IMR-90 (cell line): Measurements from ENCODE around the gene MOV10L1. TPM values are rescaled to one million over a fixed set of nuclear protein-coding genes. Genes with fewer than 3 reads are reported as not detected.
A peak's percentile ranks its signal among the peaks of the same experiment; 100 is the strongest.

Source experiments
- ATAC-seq: fragments of 200-7000 bp; cut with Tn5 transposase; 2 replicates; pipeline ENCODE4 v1.9.1; 2020; ENCODE audit warnings: low read depth, mild to moderate bottlenecking, moderate library complexity
- BruUV-seq: library from RNA; stranded (reverse); fragments of 400-500 nt; replicated peaks from 2 replicates; lab custom pipeline; 2021; lab: Mats Ljungman, UMichigan
- CTCF ChIA-PET: fragments of 300-600 bp; formaldehyde crosslinking; extraction: SDS; loops from one replicate; lab custom pipeline; 2021; ENCODE audit warnings: antibody characterized with exemption; lab: Yijun Ruan, JAX
- POLR2A ChIA-PET: fragments of 300-600 bp; sonication (Branson Sonifier 250); formaldehyde crosslinking; loops from one replicate; lab custom pipeline; 2022; ENCODE audit warnings: antibody characterized with exemption; ENCODE audit not compliant: unreplicated experiment; lab: Charles Lee
- DNase-seq: peaks from one replicate; pipeline ENCODE4 v3.0.0; 2013
- H2AFZ ChIP-seq: replicated peaks from 2 replicates; pipeline ENCODE3; 2013; ENCODE audit warnings: low read length, mild to moderate bottlenecking; ENCODE audit not compliant: poor library complexity
- H2AK5ac ChIP-seq: 2 replicates; pipeline ENCODE4 v1.6.1; 2013; ENCODE audit warnings: low read depth, low read length, inconsistent platforms
- H2AK9ac ChIP-seq: replicated peaks from 2 replicates; pipeline ENCODE3; 2013; ENCODE audit warnings: mild to moderate bottlenecking, low read depth, low read length, moderate library complexity; ENCODE audit not compliant: poor library complexity
- H2BK120ac ChIP-seq: 2 replicates; pipeline ENCODE4 v1.6.1; 2013; ENCODE audit warnings: low read depth, low read length, inconsistent platforms
- H2BK15ac ChIP-seq: 3 replicates; pipeline ENCODE4 v1.6.1; 2013; ENCODE audit warnings: low read depth, low read length, inconsistent platforms
- H2BK20ac ChIP-seq: 2 replicates; pipeline ENCODE4 v1.6.1; 2013; ENCODE audit warnings: low read depth, mild to moderate bottlenecking, inconsistent platforms, low read length, moderate library complexity
- H2BK5ac ChIP-seq: 2 replicates; pipeline ENCODE4 v1.6.1; 2013; ENCODE audit warnings: mild to moderate bottlenecking, low read depth, low read length, inconsistent platforms; ENCODE audit not compliant: poor library complexity, severe bottlenecking
- H3K14ac ChIP-seq: replicated peaks from 2 replicates; pipeline ENCODE4 v1.6.1; 2013; ENCODE audit warnings: low read depth, low read length, inconsistent platforms
- H3K18ac ChIP-seq: 2 replicates; pipeline ENCODE4 v1.6.1; 2013; ENCODE audit warnings: low read depth, low read length, control low read depth
- H3K23ac ChIP-seq: 2 replicates; pipeline ENCODE4 v1.6.1; 2013; ENCODE audit warnings: low read depth, low read length, inconsistent platforms
- H3K27ac ChIP-seq: 2 replicates; pipeline ENCODE4 v1.5.1; 2013; ENCODE audit warnings: mild to moderate bottlenecking, control low read depth, low read length; ENCODE audit not compliant: insufficient read depth
- H3K27me3 ChIP-seq: 2 replicates; pipeline ENCODE4 v1.6.1; 2013; ENCODE audit warnings: low read length; ENCODE audit not compliant: control insufficient read depth, insufficient read depth
- H3K36me3 ChIP-seq: 2 replicates; pipeline ENCODE4 v1.6.1; 2013; ENCODE audit warnings: low read length, mixed read lengths; ENCODE audit not compliant: control insufficient read depth, insufficient read depth
- H3K4ac ChIP-seq: 2 replicates; pipeline ENCODE4 v1.6.1; 2013; ENCODE audit warnings: low read depth, low read length, inconsistent platforms
- H3K4me1 ChIP-seq: 2 replicates; pipeline ENCODE4 v1.6.1; 2013; ENCODE audit warnings: low read length, mixed read lengths; ENCODE audit not compliant: control insufficient read depth, insufficient read depth
- H3K4me2 ChIP-seq: 2 replicates; pipeline ENCODE4 v1.6.1; 2013; ENCODE audit warnings: low read depth, mild to moderate bottlenecking, control low read depth, low read length, moderate library complexity
- H3K4me3 ChIP-seq: 2 replicates; pipeline ENCODE4 v1.5.1; 2013; ENCODE audit warnings: low read depth, mild to moderate bottlenecking, control low read depth, low read length, moderate library complexity; ENCODE audit not compliant: insufficient read depth
- H3K56ac ChIP-seq: 2 replicates; pipeline ENCODE4 v1.6.1; 2013; ENCODE audit warnings: low read length, inconsistent platforms; ENCODE audit not compliant: insufficient read depth; ENCODE audit errors: extremely low read depth
- H3K79me1 ChIP-seq, 2 experiments: 2 replicates each; pipeline ENCODE4 v1.6.1; 2013; ENCODE audit warnings: low read length in 2 of 2, inconsistent platforms in 1 of 2, low read depth in 1 of 2
- H3K9ac ChIP-seq: 2 replicates; pipeline ENCODE4 v1.6.1; 2013; ENCODE audit warnings: low read depth, low read length, control low read depth
- H3K9me1 ChIP-seq: 2 replicates; pipeline ENCODE4 v1.6.1; 2013; ENCODE audit warnings: low read length, inconsistent platforms; ENCODE audit not compliant: insufficient read depth
- H3K9me3 ChIP-seq: 2 replicates; pipeline ENCODE4 v1.6.1; 2013; ENCODE audit warnings: low read length; ENCODE audit not compliant: control insufficient read depth, insufficient read depth
- H4K20me1 ChIP-seq: 2 replicates; pipeline ENCODE4 v1.6.1; 2013; ENCODE audit warnings: low read length, inconsistent platforms; ENCODE audit not compliant: insufficient read depth
- H4K5ac ChIP-seq: 2 replicates; pipeline ENCODE4 v1.6.1; 2013; ENCODE audit warnings: mild to moderate bottlenecking, low read depth, low read length, control low read depth
- H4K8ac ChIP-seq, 2 experiments: 2 replicates each; pipeline ENCODE4 v1.6.1; 2013; ENCODE audit warnings: low read depth in 2 of 2, low read length in 2 of 2, control low read depth in 1 of 2, inconsistent platforms in 1 of 2
- H4K91ac ChIP-seq: 2 replicates; pipeline ENCODE4 v1.6.1; 2013; ENCODE audit warnings: low read depth, low read length, inconsistent platforms; ENCODE audit not compliant: insufficient read depth
- BHLHE40 ChIP-seq: fragments of 150-350 bp; IDR thresholded peaks from 2 replicates; pipeline ENCODE4 v1.6.1; 2016; ENCODE audit warnings: mild to moderate bottlenecking, low read depth, low read length
- CEBPB ChIP-seq: IDR thresholded peaks from 2 replicates; pipeline ENCODE4 v1.6.1; 2012; ENCODE audit warnings: low read depth, low read length, improper control_type of control experiment
- CHD1 ChIP-seq: IDR thresholded peaks from 2 replicates; pipeline ENCODE4 v1.6.1; 2012; ENCODE audit warnings: low read depth, low read length, improper control_type of control experiment
- MAFK ChIP-seq: IDR thresholded peaks from 2 replicates; pipeline ENCODE4 v1.6.1; 2012; ENCODE audit warnings: low read depth, low read length, improper control_type of control experiment
- MAZ ChIP-seq: IDR thresholded peaks from 2 replicates; pipeline ENCODE4 v1.6.1; 2012; ENCODE audit warnings: low read depth, mild to moderate bottlenecking, low read length, improper control_type of control experiment, moderate library complexity, borderline replicate concordance
- MXI1 ChIP-seq: IDR thresholded peaks from 2 replicates; pipeline ENCODE4 v1.6.1; 2012; ENCODE audit warnings: low read depth, mild to moderate bottlenecking, low read length, moderate library complexity, borderline replicate concordance
- NFE2L2 ChIP-seq: fragments of 150-350 bp; IDR thresholded peaks from 2 replicates; pipeline ENCODE4 v1.6.1; 2016; ENCODE audit warnings: low read depth, mild to moderate bottlenecking, low read length
- POLR2A ChIP-seq: IDR thresholded peaks from 2 replicates; pipeline ENCODE4 v1.6.1; 2012; ENCODE audit warnings: mild to moderate bottlenecking, low read depth, low read length
- RAD21 ChIP-seq: IDR thresholded peaks from 2 replicates; pipeline ENCODE4 v1.6.1; 2012; ENCODE audit warnings: low read length, improper control_type of control experiment
- RCOR1 ChIP-seq: IDR thresholded peaks from 2 replicates; pipeline ENCODE4 v1.6.1; 2012; ENCODE audit warnings: mild to moderate bottlenecking, low read length, improper control_type of control experiment; ENCODE audit not compliant: insufficient replicate concordance
- RFX5 ChIP-seq: IDR thresholded peaks from 2 replicates; pipeline ENCODE4 v1.8.0; 2012; ENCODE audit warnings: low read depth, mild to moderate bottlenecking, low read length, moderate library complexity
- SMC3 ChIP-seq: fragments of 150-350 bp; IDR thresholded peaks from 2 replicates; pipeline ENCODE4 v1.6.1; 2016; ENCODE audit warnings: low read depth, mild to moderate bottlenecking, antibody characterized with exemption, low read length, moderate library complexity
- WGBS, 2 experiments: methylation state at CpG; one replicate each; pipeline versions ENCODE4 v1.1.5 to v1.1.7; 2013; ENCODE audit warnings: missing lambda C conversion rate in 2 of 2; ENCODE audit not compliant: insufficient read length in 1 of 2; ENCODE audit errors: extremely low coverage in 2 of 2; 5-methylcytosine and 5-hydroxymethylcytosine counted together
- dilution Hi-C: fragments of 300-500 bp; cut with HindIII; formaldehyde crosslinking; loops from one replicate; pipeline ENCODE4 v1.14.3; 2018; ENCODE audit warnings: low sequenced_read_pairs; ENCODE audit not compliant: unreplicated experiment
- in situ Hi-C: fragments of 300-500 bp; cut with MboI; formaldehyde crosslinking; loops from 3 replicates; pipeline ENCODE4 v1.14.3; 2019; ENCODE audit warnings: low sequenced_read_pairs, inconsistent platforms, mixed read lengths
- intact Hi-C: fragments of 100-400 bp; cut with micrococcal nuclease; formaldehyde crosslinking; loops from 2 replicates; pipeline ENCODE4 v1.10.0; 2022
- polyA plus RNA-seq, 3 experiments: library from polyadenylated mRNA; depleted of rRNA; stranded (reverse); fragments of >200 nt; gene quantifications; 2 replicates each; pipeline ENCODE4 v1.2.3, GENCODE V29; 2012; ENCODE audit warnings: low replicate concordance in 1 of 3
- total RNA-seq: library from RNA; depleted of rRNA; stranded (reverse); fragments of >200 nt; gene quantifications from 2 replicates; pipeline ENCODE4 v1.2.3, GENCODE V29; 2012
- TF ChIP-seq, protein P1 (sequence below): conservative IDR thresholded peaks from 2 replicates; pipeline ENCODE4 v1.5.1; 2012; ENCODE audit warnings: mild to moderate bottlenecking, low read depth, low read length, improper control_type of control experiment
- TF ChIP-seq, protein P2 (sequence below): fragments of 150-350 bp; IDR thresholded peaks from 2 replicates; pipeline ENCODE4 v1.6.1; 2017; ENCODE audit warnings: mild to moderate bottlenecking, antibody characterized with exemption, low read length, low read depth

MOV10L1 gene
- total and polyA plus RNA-seq, 2 of the 4 experiments (the other 2 are of a cell fraction), result 0.72 to 1.4 TPM

DNA sequence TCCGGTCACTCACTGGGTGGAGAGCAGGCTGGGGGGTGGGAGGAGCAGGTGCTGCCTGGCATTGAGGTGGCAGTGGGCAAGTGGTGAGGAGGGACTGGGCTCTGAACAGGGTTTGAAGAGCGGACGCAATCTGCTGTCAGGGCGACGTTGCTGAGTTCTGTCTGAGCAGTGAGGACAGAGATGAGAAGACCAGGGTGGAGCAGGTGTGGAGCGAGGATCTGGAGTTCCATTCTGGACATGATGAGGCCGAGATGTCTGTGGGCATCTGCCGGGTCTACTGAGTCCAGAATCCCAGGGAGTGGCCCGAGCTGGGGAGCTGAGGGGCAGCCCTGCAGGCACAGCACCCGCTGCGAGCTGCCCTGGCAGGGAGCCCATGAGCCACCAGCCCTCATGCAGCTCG, 2.2 kb upstream of the MOV10L1 start:
- Histone ChIP-seq H3K4me2 (no peak overlapping the region), H2BK5ac (no peak overlapping the region), H3K9me1 (peaks cover 6% of the 10 kb centered on the region; the same call in 1 of the 2 replicates), H4K20me1 (no peaks in the 10 kb centered on the region), H3K4ac (no peak overlapping the region), H3K4me3 (no peak overlapping the region), H2BK15ac (no peak overlapping the region; the same call in 2 of the 3 replicates), H4K5ac (peak overlapping the region; percentile 77; the same call in 1 of the 2 replicates), H3K79me1 (no peaks in the 10 kb centered on the region), H3K14ac (no peak overlapping the region), H2BK20ac (no peak overlapping the region), H2BK120ac (peak overlapping the region; percentile 47), H2AFZ (peak overlapping the region; percentile 56), H3K23ac (no peak overlapping the region), H3K9ac (no peak overlapping the region), H2AK5ac (peak overlapping the region; percentile 54; the same call in 1 of the 2 replicates), H4K8ac (no peak overlapping the region), H3K36me3 (no peaks in the 10 kb centered on the region), H3K4me1 (peaks cover 9% of the 10 kb centered on the region; the same call in 1 of the 2 replicates), H3K27ac (no peak overlapping the region), H2AK9ac (no peak overlapping the region), H4K91ac (peak overlapping the region; percentile 25; the same call in 1 of the 2 replicates), H3K18ac (peak overlapping the region; percentile 77), H3K56ac (no peak overlapping the region), H3K27me3 (no peaks in the 10 kb centered on the region), H3K9me3 (peaks cover 14% of the 10 kb centered on the region)
- intact Hi-C loops (loop anchor here (5.0 kb wide), 1 partner anchor 55 kb away; no protein-coding TSS in a partner anchor), dilution Hi-C loops (no loop called here), in situ Hi-C loops (no loop called here)
- no peak for ATAC-seq
- CTCF ChIA-PET, result no interaction called here
- no peak for DNase-seq
- WGBS, 2 experiments, result 92% methylated on average over 8 of the region's 12 CpGs; no CpG with 5 or more reads in 1 of the 2 experiments
- TF ChIP-seq SMC3 (no peak), CHD1 (no peak), NFE2L2 (no peak), MXI1 (no peak), POLR2A (no peak), RAD21 (no peak), RCOR1 (no peak), MAFK (no peak), BHLHE40 (no peak), RFX5 (no peak), MAZ (no peak), CEBPB (no peak)
- TF ChIP-seq, protein P1, sequence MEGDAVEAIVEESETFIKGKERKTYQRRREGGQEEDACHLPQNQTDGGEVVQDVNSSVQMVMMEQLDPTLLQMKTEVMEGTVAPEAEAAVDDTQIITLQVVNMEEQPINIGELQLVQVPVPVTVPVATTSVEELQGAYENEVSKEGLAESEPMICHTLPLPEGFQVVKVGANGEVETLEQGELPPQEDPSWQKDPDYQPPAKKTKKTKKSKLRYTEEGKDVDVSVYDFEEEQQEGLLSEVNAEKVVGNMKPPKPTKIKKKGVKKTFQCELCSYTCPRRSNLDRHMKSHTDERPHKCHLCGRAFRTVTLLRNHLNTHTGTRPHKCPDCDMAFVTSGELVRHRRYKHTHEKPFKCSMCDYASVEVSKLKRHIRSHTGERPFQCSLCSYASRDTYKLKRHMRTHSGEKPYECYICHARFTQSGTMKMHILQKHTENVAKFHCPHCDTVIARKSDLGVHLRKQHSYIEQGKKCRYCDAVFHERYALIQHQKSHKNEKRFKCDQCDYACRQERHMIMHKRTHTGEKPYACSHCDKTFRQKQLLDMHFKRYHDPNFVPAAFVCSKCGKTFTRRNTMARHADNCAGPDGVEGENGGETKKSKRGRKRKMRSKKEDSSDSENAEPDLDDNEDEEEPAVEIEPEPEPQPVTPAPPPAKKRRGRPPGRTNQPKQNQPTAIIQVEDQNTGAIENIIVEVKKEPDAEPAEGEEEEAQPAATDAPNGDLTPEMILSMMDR, result no peak
- TF ChIP-seq, protein P2, sequence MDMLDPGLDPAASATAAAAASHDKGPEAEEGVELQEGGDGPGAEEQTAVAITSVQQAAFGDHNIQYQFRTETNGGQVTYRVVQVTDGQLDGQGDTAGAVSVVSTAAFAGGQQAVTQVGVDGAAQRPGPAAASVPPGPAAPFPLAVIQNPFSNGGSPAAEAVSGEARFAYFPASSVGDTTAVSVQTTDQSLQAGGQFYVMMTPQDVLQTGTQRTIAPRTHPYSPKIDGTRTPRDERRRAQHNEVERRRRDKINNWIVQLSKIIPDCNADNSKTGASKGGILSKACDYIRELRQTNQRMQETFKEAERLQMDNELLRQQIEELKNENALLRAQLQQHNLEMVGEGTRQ, result no peak
- POLR2A ChIA-PET, result no interaction called here
- BruUV-seq, result no TSS peak
